DMS 273 (cell line): ENCODE data around the gene OTOF.

Source experiments
- DNase-seq: peaks from one replicate; lab custom pipeline; 2025; ENCODE audit not compliant: unreplicated experiment; lab: John Stamatoyannopoulos, UW

Gene OTOF

DNA sequence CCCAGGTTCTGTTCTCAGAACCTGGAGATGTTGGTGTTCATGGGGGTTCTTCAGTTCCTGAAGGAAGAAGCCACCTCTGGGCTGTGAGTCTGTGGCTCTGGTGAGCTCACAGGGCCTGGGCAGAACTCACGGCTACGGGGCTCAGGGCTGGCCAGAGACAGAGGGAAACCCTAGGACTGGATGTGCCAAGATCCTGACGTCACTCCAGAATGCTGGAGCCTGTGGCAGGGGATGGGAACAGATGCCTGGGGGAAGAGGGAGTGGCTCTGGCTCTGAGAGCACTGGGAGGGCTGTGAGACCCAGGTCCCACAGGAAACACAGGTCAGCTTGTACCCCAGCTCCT, at the start of gene OTOF:
Gene OTOF (minus strand): TSS at position 214 of the 343 bp plus-strand sequence.
- peak; percentile 94 for DNase-seq

DNA sequence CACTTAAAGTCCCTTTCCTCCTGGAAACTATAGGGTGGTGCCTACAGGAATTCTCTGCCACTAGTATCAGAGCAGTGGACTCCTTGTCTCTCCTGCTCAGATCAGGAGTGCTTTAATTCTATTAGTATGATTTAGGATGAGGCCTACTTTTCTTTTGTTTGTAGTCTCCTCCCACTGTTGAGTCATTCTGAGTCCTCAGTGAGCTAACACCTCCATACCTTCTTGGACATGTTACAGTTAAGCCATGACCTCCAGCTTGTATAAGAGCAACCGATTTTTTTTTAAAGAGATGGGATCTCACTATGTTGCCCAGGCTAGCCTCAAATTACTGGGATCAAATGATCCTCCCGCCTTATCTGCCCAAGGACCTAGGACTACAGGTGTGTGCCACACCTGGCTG, 48.7 kb upstream of the OTOF start:
- DNase-seq = no peak

DNA sequence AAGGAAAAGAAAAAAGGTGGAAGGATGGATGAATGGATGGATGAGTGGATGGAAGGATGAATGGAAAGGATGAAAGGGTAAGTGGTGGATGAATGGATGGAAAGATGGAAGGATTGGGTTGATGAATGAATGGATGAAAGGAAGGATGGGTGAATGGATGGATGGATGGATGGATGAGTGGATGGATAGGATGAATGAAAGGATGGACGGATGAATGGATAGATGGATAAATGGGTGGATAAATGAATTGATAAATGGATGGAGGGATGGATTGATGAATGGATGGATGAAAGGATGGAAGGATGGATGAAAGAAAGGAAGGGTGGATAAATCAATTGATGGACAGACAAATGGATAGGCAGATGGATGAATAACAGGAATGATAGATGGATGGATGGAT, 48.2 kb upstream of the OTOF start:
- no peak for DNase-seq

DNA sequence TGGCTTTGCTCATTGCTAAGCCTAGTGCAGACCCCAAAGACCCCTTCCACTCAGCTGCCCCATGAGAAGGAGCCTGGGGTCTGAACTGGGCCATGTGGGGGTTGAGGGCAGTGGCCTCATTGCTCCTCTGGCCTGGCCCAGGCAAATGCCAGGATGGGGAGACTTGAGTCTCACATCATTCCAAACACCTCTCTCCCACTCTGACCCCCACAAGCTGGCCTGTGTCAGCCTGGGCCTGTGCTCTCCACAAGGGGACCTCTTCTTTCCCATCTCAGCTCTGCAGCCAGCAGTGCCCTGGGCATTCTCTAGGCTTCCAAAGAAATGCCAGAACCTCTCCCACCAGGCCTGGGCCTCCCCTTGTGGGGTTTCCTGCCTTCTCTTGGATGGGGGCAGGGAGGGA, 45.8 kb upstream of the OTOF start:
- no peak for DNase-seq

DNA sequence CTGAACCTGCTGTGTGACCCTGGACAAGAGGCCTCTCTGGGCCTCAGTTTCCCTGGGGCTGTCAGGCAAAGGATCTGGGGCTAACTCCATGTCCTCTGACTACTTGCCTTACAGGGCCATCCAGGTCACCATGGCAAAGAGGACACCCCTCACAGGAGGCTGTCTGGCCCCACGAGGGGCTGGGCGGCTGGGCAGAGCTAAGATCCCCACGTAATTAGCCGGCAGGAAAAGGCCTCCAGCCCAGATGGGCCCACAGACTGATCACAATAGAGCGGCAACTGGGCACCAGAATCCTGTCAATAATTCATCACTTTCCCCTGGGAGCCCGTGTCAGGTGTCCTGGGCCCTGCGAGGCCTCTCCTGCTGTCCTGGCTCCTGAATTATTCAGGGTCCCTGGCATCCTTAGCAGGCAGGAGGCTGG, 44.8 kb upstream of the OTOF start:
- DNase-seq = peak; percentile 39

DNA sequence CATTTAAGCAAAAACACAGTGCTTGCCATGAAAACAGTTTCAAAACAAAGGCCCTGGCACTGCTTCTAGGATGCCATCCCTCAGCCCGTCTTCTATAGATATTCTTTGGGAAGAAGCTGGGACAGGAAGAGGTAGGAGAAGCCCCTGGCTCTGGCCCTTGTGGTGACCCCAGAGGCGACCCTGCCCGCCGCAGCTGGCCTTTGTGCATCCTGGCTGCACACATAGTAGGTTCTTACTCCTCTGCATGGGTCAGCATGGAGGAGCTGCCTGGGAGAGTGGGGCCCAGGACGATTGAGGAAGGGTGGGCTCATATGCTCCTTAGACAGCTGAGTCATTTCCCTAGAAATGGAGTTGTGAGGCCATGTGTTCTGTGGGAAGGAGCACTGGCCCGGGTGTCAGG, 44.4 kb upstream of the OTOF start:
- DNase-seq = peak; percentile 49

DNA sequence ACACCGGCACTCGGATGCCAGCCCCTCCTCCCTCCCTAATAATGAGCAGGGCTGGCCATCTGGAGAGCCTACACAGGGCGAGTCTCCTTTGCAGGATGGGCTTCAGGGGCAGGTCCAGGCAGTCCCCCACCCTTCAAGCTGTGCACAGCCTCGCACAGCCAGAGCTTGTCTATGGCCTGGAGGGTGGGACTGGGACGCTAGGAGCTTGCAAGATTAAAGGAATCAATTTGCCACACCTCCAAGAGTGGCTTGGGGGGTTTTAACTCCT, 43.9 kb upstream of the OTOF start:
- DNase-seq = peak; percentile 94

DNA sequence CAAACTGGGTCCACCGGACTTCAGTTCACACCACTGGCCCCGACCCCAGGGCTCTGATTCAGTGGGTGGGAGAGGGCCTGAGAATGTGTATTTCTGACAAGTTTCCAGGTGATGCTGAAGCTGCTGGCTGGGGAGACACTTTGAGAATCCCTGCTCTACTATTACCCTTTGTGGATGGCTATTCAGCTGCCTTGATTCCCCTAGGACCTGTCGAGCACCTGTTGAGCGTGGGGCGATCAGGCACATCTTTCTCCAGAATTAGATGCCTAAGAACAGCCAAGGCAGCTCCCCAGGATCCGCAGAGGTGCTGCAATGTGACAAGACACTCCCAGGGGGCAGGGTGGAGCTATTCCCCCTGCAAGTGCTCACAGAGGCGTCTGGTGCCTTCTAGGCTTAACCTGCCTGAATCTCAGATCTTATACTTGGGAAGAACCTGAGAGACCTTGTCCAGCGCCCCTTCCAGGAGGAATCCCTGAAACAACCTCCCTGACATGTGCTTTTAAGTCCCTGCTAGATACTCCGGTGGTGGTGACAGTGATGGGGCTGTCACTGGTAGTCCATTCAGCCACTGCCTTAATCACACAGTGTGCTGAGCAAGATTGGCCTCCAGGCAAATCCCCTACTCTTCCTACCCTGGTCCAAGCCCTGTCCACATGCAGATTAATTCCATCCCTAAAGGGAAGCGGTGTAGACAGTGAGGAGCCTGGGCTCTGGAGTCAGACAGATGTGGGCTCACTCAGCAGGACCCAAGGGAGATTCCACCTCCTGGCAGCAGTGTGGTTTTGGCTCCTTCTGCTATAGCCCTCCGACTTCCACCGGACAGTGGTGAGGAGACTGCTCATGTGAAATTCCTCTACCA, 43.4 kb upstream of the OTOF start:
- peak; percentile 84 for DNase-seq

DNA sequence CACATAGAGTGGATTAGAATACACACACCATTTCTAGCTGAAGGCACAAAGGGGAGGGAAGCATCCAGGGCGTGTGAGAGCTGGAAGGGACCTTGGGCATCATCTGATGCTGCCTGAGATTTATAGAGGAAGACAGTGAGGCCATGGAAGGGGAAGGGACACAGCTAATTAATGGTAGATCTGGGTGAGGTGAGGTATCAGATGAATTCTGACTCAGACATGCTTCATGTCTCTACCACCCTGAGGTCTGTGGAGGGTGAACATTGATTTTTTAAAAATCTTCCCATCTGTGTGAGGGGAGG, 42.2 kb upstream of the OTOF start:
- DNase-seq = no peak

DNA sequence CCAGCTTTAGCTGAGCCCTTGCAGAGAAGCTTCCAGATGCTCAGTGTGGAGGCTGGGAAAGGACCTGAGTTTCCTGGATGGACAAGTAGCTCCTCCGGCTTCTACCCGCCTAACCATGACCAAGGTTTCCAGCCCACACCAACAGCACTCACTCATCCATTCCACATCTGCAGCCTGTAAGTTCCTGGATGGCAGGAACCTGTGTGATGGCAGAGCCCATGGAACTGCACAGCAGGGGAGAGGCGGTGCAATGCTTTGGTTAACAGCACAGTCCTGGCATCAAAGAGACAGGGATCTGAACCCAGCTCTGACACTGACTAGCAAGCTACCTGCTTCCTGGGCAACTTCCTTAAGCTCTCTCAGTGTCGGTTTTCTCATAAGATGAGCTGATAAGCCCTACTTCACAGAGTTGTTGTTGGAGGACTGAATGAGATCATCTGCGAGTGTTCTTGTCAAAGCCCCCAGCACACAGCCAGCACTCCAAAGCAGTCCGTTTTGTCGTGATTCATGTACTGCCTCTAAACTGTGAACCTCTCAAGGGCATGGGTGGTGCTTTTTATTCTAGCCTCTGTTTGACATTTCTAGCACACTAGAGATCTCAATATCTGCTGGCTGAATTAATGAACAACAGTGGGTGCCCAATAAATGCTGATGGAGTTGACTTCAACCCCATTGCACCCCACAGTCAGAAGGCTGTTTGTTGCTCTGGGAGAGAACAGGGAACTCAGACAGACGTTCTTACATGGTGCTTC, 41.6 kb upstream of the OTOF start:
- DNase-seq = no peak

DNA sequence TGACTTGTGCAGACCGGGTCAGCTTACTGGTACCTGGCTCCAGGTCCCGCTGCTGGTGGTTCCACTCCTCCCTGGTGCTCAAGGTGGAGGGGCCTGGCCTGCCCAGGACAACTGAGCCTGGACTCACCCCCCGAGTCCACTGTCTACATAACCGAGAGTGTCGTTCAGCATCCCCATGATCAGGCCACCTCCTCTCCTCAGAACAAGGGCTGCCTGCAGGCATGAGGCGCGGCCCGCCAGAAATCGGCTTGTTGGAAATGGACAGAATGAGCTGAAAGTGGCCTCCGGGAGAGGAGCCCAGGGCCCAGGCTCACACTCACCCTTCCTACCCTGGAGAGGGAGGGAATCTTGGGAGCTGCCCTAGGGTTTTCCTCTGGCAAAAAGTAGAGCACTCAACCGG, 38.9 kb upstream of the OTOF start:
- DNase-seq = no peak

DNA sequence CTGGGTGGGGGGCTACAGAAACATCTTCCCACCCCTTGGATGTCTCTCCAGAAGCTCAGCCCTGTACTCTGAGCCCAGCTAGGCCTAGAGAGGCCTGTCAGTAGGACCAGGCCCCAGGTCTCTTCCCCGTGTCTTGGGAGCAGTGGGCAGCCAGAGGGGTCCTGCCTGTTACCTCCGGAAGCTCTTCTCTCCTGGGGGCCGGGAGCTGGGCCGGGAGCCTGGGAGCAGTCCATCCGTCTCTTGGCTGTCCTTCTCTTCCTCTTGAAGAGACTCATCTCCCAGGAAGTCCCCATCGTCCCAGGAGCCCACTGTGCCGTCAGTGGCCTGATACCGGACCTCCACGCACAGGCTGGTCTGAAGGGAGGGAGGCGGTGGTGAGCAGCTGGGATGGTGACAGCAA, 38.3 kb upstream of the OTOF start:
- no peak for DNase-seq

DNA sequence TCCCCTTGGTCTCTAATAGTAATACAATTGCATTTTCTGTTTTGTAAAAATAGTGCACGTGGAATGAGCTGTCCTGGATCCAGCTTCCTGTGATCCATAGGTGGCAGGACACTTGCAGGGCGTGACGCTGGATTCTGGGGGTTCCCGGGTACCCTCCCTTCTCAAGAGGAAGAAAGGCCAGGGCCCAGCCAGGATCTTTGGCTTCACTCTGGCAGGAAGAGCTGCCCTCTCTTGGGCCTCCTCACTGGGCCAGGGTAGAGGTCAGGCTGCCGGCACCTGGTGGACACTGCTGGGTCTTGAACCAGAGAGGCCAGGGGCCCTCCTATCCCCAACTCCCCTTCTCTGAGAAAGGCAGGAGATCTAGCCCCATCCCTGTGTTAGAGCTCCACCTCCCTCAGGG, 37.8 kb upstream of the OTOF start:
- DNase-seq = no peak

DNA sequence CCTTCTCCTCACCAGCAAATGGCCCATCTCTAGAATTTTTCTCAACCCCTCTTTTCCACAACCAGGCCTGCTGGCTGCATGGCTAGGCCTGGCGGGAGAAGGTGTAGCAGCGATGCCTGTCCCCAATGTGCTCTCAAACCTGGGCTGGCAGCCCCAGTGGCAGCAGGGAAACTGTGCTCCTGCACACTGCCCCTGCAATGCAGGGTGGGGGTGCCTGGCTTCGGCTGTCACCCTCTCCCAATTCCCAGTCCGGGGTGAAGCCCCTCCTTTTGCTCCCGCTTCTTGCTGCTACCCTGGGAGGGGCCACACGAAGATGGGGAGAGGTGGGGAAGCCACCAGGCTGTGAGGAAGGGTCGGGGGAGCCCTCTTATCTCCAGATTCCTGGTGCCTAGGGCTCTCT, 36.1 kb upstream of the OTOF start:
- DNase-seq = no peak

DNA sequence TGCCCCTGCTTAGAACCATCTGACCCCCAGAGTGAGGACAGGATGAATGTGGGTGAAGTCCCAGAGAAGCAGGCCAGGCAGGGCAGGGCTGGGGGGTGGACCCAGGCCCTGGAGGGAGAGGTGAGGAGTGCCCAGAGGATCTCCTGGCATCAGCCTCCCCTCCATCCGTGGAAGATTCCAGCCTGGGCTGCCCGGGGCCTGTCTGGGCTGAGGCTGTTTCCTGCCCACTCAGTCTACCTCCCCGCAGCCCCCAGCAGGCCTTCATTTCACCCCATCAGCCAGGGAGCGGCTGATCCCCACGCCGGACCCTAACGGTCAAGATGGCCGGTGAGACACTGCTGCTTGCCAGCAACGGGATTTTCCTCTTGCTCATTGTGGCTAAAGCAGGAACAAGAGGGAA, 35.3 kb upstream of the OTOF start:
- DNase-seq = no peak

DNA sequence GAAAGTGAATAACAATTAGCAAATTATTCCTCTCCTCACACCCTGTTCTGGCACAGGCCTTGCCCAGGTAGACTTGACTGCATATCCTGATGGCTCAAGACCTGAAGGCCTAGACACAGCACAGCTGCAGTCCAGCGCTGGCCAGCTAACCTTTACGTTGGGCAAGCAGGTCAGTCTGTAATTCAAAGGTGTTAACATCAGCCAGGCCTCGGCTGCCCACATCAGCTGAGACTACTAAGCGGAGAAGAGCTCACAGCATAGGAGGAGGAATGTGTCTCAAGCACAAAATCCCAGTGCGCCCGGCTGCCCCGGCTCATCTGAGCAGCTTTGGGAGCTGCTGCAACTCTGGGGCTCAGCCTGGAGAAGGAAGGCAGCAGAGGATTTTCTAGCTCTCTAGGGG, 33.5 kb upstream of the OTOF start:
- no peak for DNase-seq

DNA sequence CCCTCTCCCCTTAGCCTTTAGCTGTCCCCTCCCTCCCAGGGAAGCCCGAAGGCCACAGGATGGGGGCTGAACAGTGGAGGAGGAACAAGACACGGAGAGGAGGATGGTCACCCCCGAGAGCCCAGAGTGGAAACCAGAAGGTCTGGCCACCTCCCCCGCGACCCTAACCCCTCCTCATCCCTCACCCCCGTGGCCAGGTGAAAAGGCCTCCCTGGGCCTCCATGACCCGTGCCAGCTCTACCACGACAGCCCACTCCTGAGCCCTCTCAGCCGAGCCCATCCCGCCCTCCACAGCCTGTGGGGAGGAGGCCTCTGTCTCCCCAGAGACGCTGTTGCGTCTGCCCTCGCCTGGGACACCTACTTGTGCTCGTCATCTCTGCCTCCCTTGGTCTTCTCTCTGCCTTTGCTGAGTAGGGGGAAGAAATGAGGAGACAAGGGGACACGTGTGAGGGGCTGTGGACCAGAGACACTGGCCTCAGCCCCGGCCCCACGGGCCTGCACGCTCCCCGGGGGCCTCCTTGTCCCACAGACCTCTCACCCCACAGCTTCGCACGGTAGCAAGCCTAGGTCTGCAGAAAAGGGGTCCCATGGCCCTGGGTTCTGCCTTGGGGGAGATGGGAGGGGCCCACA, 32.5 kb upstream of the OTOF start:
- no peak for DNase-seq

DNA sequence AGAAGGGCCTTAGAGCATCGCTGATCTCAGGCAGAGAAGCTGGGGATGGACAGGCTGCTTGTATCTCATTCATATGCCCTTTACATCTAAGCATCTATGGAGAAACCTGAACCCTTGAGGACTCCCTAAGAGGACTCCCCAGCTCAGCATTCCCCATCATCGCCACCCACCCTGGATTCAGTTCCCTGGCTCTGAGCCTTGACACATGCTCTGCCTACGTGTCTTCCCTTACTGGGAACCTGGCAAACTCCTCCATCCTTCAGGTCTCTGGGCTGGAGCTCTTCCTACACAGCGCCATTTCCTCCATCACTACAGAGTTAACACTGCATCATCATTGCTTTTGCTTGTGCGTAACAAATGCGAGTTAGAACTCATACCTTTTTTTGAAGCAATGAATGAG, 31.2 kb upstream of the OTOF start:
- DNase-seq = no peak

DNA sequence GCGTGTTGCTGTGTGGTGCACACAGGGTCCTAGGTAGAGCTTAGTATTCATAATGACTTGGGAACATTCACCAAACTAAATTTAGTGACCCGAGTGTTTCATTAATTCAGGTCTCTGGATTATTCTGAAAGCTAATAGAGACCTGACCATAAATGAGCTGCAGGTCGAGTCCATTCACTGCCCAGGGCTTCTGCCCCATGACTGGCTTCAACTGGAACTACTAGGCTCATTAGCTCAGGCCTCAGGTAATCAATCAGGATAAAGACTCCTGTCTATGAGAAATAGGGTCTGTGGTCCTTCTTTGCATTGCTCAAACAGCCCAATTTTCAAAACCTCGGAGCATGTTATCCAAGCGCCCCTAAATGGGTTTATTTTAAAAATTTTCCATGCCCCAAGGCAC, 30.0 kb upstream of the OTOF start:
- DNase-seq = no peak

DNA sequence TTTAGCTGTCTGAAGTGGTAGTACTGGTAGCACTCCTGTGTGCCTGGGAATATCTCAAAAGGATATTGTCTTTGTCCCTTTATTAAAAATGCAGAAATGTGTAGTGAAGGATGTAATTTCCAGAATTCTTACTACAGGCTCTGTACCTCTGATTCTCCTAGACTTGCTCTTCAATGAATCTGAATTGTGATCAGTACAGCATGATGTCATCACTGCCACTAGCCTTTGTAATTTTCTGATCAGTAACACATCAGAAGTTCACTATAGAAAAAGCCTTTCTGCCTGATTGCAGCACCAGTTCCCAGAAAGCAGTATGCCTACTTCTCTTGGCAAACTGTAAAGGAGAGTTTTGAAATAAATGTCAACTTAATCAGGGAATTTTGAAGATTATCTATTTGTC, 29.2 kb upstream of the OTOF start:
- DNase-seq = no peak

DNA sequence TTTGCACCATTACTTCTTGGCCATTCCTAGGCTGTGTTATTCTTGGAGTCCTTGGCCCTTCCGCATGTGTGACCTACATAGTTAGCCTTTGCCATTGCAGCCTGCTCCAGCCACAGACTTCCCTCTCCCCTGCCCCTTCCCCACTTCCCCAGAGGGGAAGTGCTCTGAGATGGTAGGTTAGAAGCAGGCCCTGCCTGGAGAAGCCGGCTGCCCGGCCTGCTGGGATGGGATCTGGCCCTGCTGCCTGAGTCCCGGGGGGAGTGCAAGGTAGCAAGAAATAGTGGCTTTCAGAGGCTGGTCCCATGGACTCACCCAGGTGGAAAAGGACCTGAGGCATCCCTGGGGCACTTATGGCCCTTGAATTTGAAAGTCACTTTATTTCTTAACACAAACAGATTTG, 28.4 kb upstream of the OTOF start:
- no peak for DNase-seq

DNA sequence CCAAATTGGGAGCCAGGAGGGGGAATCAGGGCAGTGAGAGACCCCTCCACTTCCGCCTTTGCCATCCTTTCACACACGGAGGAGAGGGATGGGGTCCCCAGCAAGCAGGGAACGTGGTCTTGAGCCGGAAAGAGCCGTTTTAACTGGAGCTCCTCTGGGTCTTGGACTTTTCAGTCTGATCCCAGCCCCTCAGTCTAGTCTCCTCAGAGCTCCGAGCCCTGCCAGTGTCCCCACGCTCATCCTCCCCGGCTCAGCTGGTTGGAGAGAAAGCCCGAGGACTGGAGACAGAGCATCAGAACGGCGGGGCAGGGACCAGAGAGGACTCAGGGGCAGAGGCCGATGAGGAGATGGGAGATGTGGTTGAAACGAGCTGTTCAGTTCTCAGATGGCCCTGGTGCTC, 26.1 kb upstream of the OTOF start:
- DNase-seq = no peak
